Left lung (tissue), 10 donors: ENCODE measurements around the gene ABCC10. TPM values are rescaled to one million over a fixed set of nuclear protein-coding genes. Genes with fewer than 3 reads are reported as not detected.
"Not testable (repeated sequence)": the region's sequence is repeated elsewhere in the genome, so short reads cannot be mapped to it uniquely, and the experiment has no call there.

ENCODE experiments used
- ATAC-seq: fragments of 200-7000 bp; cut with Tn5 transposase; one replicate; pipeline ENCODE4 v1.9.1; 2020; ENCODE audit warnings: moderate library complexity
- DNase-seq, 4 donors: peaks; one replicate each; pipeline ENCODE4 v3.0.0-alpha.2; 2013 to 2020
- H3K27ac ChIP-seq, 2 donors: fragments of 200-600 bp; sonication (generic) in 1 of 2; one replicate each; pipeline versions ENCODE4 v1.5.0 to v1.8.0; 2020 to 2021
- H3K27me3 ChIP-seq, 2 donors: fragments of 200-600 bp; sonication (generic) in 1 of 2; one replicate each; pipeline versions ENCODE4 v1.5.0 to v1.8.0; 2020 to 2021
- H3K36me3 ChIP-seq, 2 donors: fragments of 200-600 bp; sonication (generic) in 1 of 2; one replicate each; pipeline versions ENCODE4 v1.5.0 to v1.8.0; 2020 to 2021
- H3K4me1 ChIP-seq, 2 donors: fragments of 200-600 bp; one replicate each; pipeline ENCODE4 v1.8.0; 2021
- H3K4me3 ChIP-seq, 2 donors: fragments of 200-600 bp; sonication (generic) in 1 of 2; one replicate each; pipeline versions ENCODE4 v1.5.0 to v1.8.0; 2020 to 2021; ENCODE audit warnings: mild to moderate bottlenecking in 1 of 2
- H3K9me3 ChIP-seq, 2 donors: fragments of 200-600 bp; sonication (generic) in 1 of 2; one replicate each; pipeline versions ENCODE4 v1.5.0 to v1.8.0; 2020 to 2021
- intact Hi-C, 2 donors: fragments of 100-400 bp; cut with DNase I; formaldehyde crosslinking; loops; one replicate each; pipeline versions ENCODE4 v1.11.2 to v1.14.2; 2022
- polyA plus RNA-seq, 6 donors: library from polyadenylated mRNA; unstranded; fragments of 120-200 nt; gene quantifications; one replicate each; pipeline ENCODE4 v1.2.1, GENCODE V29; 2013; ENCODE audit not compliant: insufficient read length in 6 of 6
- total RNA-seq, 2 donors: library from RNA; stranded (reverse); fragmentation: NEBNext Ultra II Directional; extraction: Animal tissue kit (Norgen Biotek cat#: 25700); gene quantifications; one replicate each; pipeline ENCODE4 v1.2.1, GENCODE V29; 2021
- TF ChIP-seq, protein P1 (sequence below), 2 donors: fragments of 200-600 bp; sonication (generic) in 1 of 2; IDR thresholded peaks; one replicate each; pipeline versions ENCODE4 v1.5.0 to v1.8.0; 2021; ENCODE audit warnings: antibody characterized with exemption in 2 of 2
- donor health status: DM: no; HTN: yes; CAD: no.
- donor health status: DM: no; HTN: no; CAD: no.

The ABCC10 gene
- total and polyA plus RNA-seq, 8 donors, result 19.7 to 43.8 (median 30.0) TPM

DNA sequence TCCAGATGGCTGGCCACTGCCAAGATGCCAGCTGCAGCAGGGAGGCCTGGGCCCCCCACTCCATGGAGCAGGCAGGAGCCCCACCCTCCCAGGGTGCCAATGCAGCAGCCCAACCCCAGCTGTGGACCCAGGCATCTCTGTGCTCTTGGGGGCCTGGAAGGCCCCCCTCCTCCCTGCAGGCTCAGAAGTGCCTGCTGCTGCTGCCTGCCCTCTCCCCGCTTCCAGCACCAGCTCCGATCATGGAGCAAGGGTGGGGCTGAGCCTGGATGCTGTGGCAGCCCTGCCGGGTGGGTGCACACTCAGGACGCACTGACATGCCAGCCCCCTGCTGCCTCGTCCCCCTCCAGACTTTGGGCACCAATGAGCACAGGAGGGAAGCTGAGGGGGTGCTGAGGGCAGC lies 14.8 kb upstream of the ABCC10 start:
- DNase-seq (no peak), ATAC-seq (no peak)
- Histone ChIP-seq H3K9me3 (no peaks in the 10 kb centered on the region), H3K27ac (no peak overlapping the region), H3K4me3 (no peak overlapping the region), H3K27me3 (peaks cover 0 to 19% of the 10 kb centered on the region in 2 donors), H3K4me1 (no peaks in the 10 kb centered on the region), H3K36me3 (no peaks in the 10 kb centered on the region)
- TF ChIP-seq, protein P1, sequence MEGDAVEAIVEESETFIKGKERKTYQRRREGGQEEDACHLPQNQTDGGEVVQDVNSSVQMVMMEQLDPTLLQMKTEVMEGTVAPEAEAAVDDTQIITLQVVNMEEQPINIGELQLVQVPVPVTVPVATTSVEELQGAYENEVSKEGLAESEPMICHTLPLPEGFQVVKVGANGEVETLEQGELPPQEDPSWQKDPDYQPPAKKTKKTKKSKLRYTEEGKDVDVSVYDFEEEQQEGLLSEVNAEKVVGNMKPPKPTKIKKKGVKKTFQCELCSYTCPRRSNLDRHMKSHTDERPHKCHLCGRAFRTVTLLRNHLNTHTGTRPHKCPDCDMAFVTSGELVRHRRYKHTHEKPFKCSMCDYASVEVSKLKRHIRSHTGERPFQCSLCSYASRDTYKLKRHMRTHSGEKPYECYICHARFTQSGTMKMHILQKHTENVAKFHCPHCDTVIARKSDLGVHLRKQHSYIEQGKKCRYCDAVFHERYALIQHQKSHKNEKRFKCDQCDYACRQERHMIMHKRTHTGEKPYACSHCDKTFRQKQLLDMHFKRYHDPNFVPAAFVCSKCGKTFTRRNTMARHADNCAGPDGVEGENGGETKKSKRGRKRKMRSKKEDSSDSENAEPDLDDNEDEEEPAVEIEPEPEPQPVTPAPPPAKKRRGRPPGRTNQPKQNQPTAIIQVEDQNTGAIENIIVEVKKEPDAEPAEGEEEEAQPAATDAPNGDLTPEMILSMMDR (IDR thresholded peaks at IDR 0.05), result no peak
- intact Hi-C loops, result no loop called here

- DNase-seq (no peak), ATAC-seq (no peak)
- Histone ChIP-seq H3K9me3 (no peaks in the 10 kb centered on the region), H3K27ac (no peak overlapping the region), H3K36me3 (no peaks in the 10 kb centered on the region), H3K4me1 (no peaks in the 10 kb centered on the region), H3K4me3 (no peak overlapping the region), H3K27me3 (peaks cover 0 to 19% of the 10 kb centered on the region in 2 donors)
- TF ChIP-seq, protein P1 (IDR thresholded peaks at IDR 0.05), result no peak
- intact Hi-C loops, result no loop called here
These were observed 14.3 kb upstream of the ABCC10 start for GRCh38 chr6:43413002-43413401.

- intact Hi-C loops, ATAC-seq, H3K36me3 ChIP-seq: not testable (repeated sequence)
These were observed 12.1 kb upstream of the ABCC10 start for GRCh38 chr6:43415275-43415674.

DNA sequence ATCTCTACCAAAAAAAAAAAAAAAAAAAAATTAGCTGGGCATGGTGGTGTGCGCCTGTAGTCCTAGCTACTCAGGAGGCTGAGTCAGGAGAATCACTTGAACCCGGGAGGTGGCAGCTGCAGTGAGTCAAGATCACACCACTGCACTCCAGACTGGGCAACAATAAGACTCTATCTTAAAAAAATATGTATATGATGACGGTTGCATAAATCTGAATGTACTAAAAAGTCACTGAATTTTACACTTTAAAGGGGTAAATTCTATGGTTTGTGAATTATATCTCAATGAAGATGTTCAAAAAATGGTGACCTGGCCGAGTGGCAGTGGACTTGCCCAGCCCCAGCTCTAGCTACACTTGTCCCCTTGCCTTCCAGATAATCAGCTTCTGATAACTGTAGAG lies 10.4 kb upstream of the ABCC10 start:
- no peak for DNase-seq
- Histone ChIP-seq H3K4me3 (no peak overlapping the region), H3K9me3 (no peaks in the 10 kb centered on the region), H3K27ac (no peak overlapping the region), H3K4me1 (no peaks in the 10 kb centered on the region), H3K36me3 (no peaks in the 10 kb centered on the region), H3K27me3 (peaks cover 0 to 9% of the 10 kb centered on the region in 2 donors)
- no peak for ATAC-seq
- TF ChIP-seq, protein P1 (IDR thresholded peaks at IDR 0.05), result no peak
- intact Hi-C loops, result no loop called here

More at GRCh38 chr6:43415275-43415674, 12.1 kb upstream of the ABCC10 start:
- H3K27me3 ChIP-seq, H3K27ac ChIP-seq, H3K4me1 ChIP-seq, H3K4me3 ChIP-seq, DNase-seq, H3K9me3 ChIP-seq: not testable (repeated sequence)

DNA sequence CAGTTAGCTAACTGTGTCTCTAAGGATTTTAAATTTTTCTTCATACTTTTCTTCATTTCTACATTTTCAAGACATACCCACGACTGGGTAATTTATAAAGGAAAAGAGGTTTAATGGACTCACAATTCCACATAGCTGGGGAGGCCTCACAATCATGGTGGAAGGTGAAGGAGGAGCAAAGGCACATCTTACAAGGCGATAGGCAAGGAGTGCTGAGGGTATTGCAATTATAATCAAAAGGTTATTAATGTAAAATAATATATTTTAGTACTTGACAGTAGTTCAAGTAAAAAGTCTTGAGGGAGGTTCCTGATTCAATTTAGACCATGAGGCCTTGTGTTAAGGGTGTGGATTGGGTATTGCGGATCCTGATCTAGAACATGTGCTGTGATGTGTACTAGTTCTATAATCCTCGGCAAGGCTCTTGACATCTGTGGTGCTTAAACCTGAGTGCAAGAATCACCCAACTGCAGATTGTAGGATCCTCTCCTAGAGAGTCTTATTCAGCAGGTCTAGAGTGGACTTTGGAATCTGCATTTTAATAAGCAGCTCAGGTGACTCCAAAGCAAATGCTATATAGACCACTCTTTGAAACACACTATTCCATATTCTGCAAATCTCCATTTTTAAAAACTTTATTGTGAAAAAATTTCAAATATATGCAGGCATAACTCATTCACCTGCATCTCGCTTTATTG lies 7.2 kb upstream of the ABCC10 start:
- DNase-seq (no peak), ATAC-seq (no peak)
- intact Hi-C loops, result no loop called here

More for the DNA sequence above, 7.2 kb upstream of the ABCC10 start:
- TF ChIP-seq, protein P1 (IDR thresholded peaks at IDR 0.05), result no peak
- H3K4me3 ChIP-seq, result no peak overlapping the region
- no peaks in the 10 kb centered on the region for H3K9me3 ChIP-seq
- no peaks in the 10 kb centered on the region for H3K4me1 ChIP-seq
- H3K27ac ChIP-seq, result no peak overlapping the region
- H3K36me3 ChIP-seq, result no peaks in the 10 kb centered on the region
- no peaks in the 10 kb centered on the region for H3K27me3 ChIP-seq
